Chondrocyte (in vitro differentiated cells): ENCODE measurements around the gene CALY. TPM values are rescaled to one million over a fixed set of nuclear protein-coding genes. Genes with fewer than 3 reads are reported as not detected.

ENCODE experiments used
- DNase-seq: peaks from one replicate; pipeline ENCODE4 v3.0.0; 2021; ENCODE audit warnings: mixed read lengths, low spot score
- H3K27ac Mint-ChIP-seq: one replicate; pipeline ENCODE4 v1.8.0; 2021; ENCODE audit warnings: mild to moderate bottlenecking, moderate library complexity, mixed read lengths; ENCODE audit not compliant: unreplicated experiment
- H3K27me3 Mint-ChIP-seq: 2 replicates; pipeline ENCODE4 v1.8.0; 2021; ENCODE audit warnings: low read depth, mixed read lengths
- H3K36me3 Mint-ChIP-seq: 2 replicates; pipeline ENCODE4 v1.8.0; 2021; ENCODE audit warnings: low read depth, mixed read lengths
- H3K4me1 Mint-ChIP-seq: 2 replicates; pipeline ENCODE4 v1.8.0; 2021; ENCODE audit warnings: low read depth, mild to moderate bottlenecking, mixed read lengths
- H3K4me3 Mint-ChIP-seq: one replicate; pipeline ENCODE4 v1.8.0; 2021; ENCODE audit warnings: mild to moderate bottlenecking, moderate library complexity, mixed read lengths; ENCODE audit not compliant: unreplicated experiment
- H3K9me3 Mint-ChIP-seq: 2 replicates; pipeline ENCODE4 v1.8.0; 2021; ENCODE audit warnings: low read depth, mixed read lengths
- CTCF ChIP-seq: fragments of 200-600 bp; sonication (generic); IDR thresholded peaks from 2 replicates; pipeline ENCODE4 v1.5.0; 2021; ENCODE audit warnings: antibody characterized with exemption, mild to moderate bottlenecking, moderate library complexity
- total RNA-seq: library from RNA; stranded (reverse); gene quantifications from 3 replicates; pipeline ENCODE4 v1.2.1, GENCODE V29; 2021

The CALY gene
- total RNA-seq, 1 donor from 2014 or later = 8.9 TPM

- H3K36me3 Mint-ChIP-seq = peaks cover 30% of the 10 kb centered on the region
- no peak for DNase-seq
- no peak overlapping the region for H3K4me3 Mint-ChIP-seq
- no peaks in the 10 kb centered on the region for H3K4me1 Mint-ChIP-seq
- H3K27ac Mint-ChIP-seq = no peak overlapping the region
- no peaks in the 10 kb centered on the region for H3K27me3 Mint-ChIP-seq
- H3K9me3 Mint-ChIP-seq = no peaks in the 10 kb centered on the region
- no peak for TF ChIP-seq CTCF
Observed at GRCh38 chr10:133365461-133366129, 28.9 kb upstream of the CALY start.

- H3K4me3 Mint-ChIP-seq = no peak overlapping the region
- no peaks in the 10 kb centered on the region for H3K4me1 Mint-ChIP-seq
- H3K27ac Mint-ChIP-seq = no peak overlapping the region
- H3K36me3 Mint-ChIP-seq = peaks cover 29% of the 10 kb centered on the region
- no peaks in the 10 kb centered on the region for H3K9me3 Mint-ChIP-seq
- DNase-seq = no peak
- TF ChIP-seq CTCF = no peak
- no peaks in the 10 kb centered on the region for H3K27me3 Mint-ChIP-seq
Observed at GRCh38 chr10:133364645-133365431, 28.1 kb upstream of the CALY start.

GRCh38 chr10:133362846-133363245 is 26.1 kb upstream of the CALY start:
- no peaks in the 10 kb centered on the region for H3K27me3 Mint-ChIP-seq
- peaks cover 21% of the 10 kb centered on the region for H3K36me3 Mint-ChIP-seq
- H3K9me3 Mint-ChIP-seq = no peaks in the 10 kb centered on the region
- H3K4me1 Mint-ChIP-seq = no peaks in the 10 kb centered on the region
- H3K27ac Mint-ChIP-seq = no peak overlapping the region
- TF ChIP-seq CTCF = no peak
- H3K4me3 Mint-ChIP-seq = no peak overlapping the region
- DNase-seq = no peak

- Mint-ChIP-seq H3K27ac (no peak overlapping the region), H3K36me3 (peaks cover 19% of the 10 kb centered on the region), H3K27me3 (no peaks in the 10 kb centered on the region), H3K9me3 (no peaks in the 10 kb centered on the region), H3K4me1 (no peaks in the 10 kb centered on the region), H3K4me3 (no peak overlapping the region)
- no peak for DNase-seq
- no peak for TF ChIP-seq CTCF
Observed at GRCh38 chr10:133361773-133362441, 25.2 kb upstream of the CALY start.

GRCh38 chr10:133361227-133361626 is 24.5 kb upstream of the CALY start:
- Mint-ChIP-seq H3K36me3 (peaks cover 19% of the 10 kb centered on the region), H3K9me3 (no peaks in the 10 kb centered on the region), H3K27me3 (no peaks in the 10 kb centered on the region), H3K4me3 (no peak overlapping the region), H3K27ac (no peak overlapping the region), H3K4me1 (no peaks in the 10 kb centered on the region)
- DNase-seq = no peak
- no peak for TF ChIP-seq CTCF
